GM21825 (cell line): ENCODE data around the gene ISLR2.
"Not testable (repeated sequence)": the region's sequence is repeated elsewhere in the genome, so short reads cannot be mapped to it uniquely, and the experiment has no call there.

ENCODE experiments used
- ATAC-seq: cut with Tn5 transposase; IDR thresholded peaks from one replicate; pipeline ENCODE4 v1.9.1; 2021; ENCODE audit warnings: mild to moderate bottlenecking, moderate library complexity; ENCODE audit not compliant: unreplicated experiment

The ISLR2 gene

GRCh38 chr15:74130155-74130848 is at the start of gene ISLR2:
Gene ISLR2 (plus strand): TSS chr15:74130586. CDS start chr15:74132755, 2,169 bp downstream.
- no peak for ATAC-seq

GRCh38 chr15:74082450-74082849 is 47.9 kb upstream of the ISLR2 start, which contains the start of gene GOLGA6A:
Gene GOLGA6A (minus strand): TSS chr15:74082550. CDS start chr15:74082509, 41 bp downstream.
- not testable (repeated sequence) for ATAC-seq

GRCh38 chr15:74094567-74094966 is 35.8 kb upstream of the ISLR2 start:
- ATAC-seq = not testable (repeated sequence)

- ATAC-seq = not testable (repeated sequence)
These were observed 34.8 kb upstream of the ISLR2 start for GRCh38 chr15:74095610-74096009.

- not testable (repeated sequence) for ATAC-seq
These were observed 33.5 kb upstream of the ISLR2 start for GRCh38 chr15:74096753-74097474.

GRCh38 chr15:74099963-74100733 is 30.2 kb upstream of the ISLR2 start:
- peak; percentile 57 for ATAC-seq

GRCh38 chr15:74108111-74108510 is 22.3 kb upstream of the ISLR2 start:
- ATAC-seq = no peak

- ATAC-seq = not testable (repeated sequence)
These were observed 21.8 kb upstream of the ISLR2 start for GRCh38 chr15:74108611-74109010.

- ATAC-seq = no peak
These were observed 20.7 kb upstream of the ISLR2 start for GRCh38 chr15:74109713-74110112.

- ATAC-seq = no peak
These were observed 10.0 kb upstream of the ISLR2 start for GRCh38 chr15:74120426-74120825.

- no peak for ATAC-seq
These were observed 9.3 kb upstream of the ISLR2 start for GRCh38 chr15:74121039-74121438.

GRCh38 chr15:74121858-74122257 is 8.5 kb upstream of the ISLR2 start:
- no peak for ATAC-seq

GRCh38 chr15:74122403-74123130 is 7.8 kb upstream of the ISLR2 start:
- ATAC-seq = no peak

GRCh38 chr15:74123131-74123429 is 7.3 kb upstream of the ISLR2 start:
- ATAC-seq = no peak

- no peak for ATAC-seq
These were observed 6.7 kb upstream of the ISLR2 start for GRCh38 chr15:74123658-74124057.

GRCh38 chr15:74124196-74124595 is 6.2 kb upstream of the ISLR2 start:
- no peak for ATAC-seq

GRCh38 chr15:74124759-74125158 is 5.6 kb upstream of the ISLR2 start:
- no peak for ATAC-seq

GRCh38 chr15:74127255-74127953 is 3.0 kb upstream of the ISLR2 start:
- no peak for ATAC-seq

GRCh38 chr15:74127954-74128784 is 2.2 kb upstream of the ISLR2 start:
- ATAC-seq = no peak
